Measurements from ENCODE around the gene SCAF1.
A peak's percentile ranks its signal among the peaks of the same experiment; 100 is the strongest.

SCAF1 gene

DNA sequence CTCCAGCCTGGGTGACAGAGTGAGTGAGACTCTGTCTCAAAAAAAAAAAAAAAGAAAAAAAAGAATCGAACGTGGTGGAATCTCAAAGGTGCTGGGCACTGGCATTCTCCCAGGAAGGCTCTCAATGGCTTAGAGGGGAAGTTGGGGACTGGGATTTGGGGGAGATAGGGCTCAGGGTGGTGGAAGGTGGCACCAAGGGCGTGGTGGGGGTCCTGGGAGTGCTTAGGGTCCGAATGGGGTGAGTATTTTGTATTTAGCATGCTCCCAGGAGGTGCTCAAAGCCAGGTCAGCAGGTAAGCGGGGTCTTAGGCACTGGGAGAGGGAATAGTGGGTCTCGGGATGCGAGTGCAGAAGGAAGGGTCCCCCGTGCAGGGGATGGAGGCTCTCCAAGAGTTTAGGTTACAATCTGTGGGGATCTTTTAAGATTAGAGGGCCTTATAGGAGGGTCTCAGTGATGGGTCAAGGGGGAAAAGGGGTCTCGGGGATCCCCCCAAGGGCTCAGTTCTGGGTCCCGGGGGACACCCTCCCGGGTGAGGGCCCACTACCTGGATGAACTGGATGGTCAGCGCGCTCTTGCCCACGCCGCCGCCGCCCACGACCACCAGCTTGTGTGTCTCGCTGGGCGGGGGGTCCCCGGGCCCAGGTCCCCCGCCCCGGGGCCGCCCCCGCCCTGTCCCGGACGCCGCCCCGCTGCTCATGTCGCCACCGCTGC, 2.5 kb upstream of the SCAF1 start:
- CTCF ChIA-PET = interaction anchor here (0.9 to 4.8 kb wide), 7 partner anchors 16 to 93 kb away, joined by 3 to 48 read pairs (median 4); no protein-coding TSS in a partner anchor
- TF ChIP-seq, protein P1, sequence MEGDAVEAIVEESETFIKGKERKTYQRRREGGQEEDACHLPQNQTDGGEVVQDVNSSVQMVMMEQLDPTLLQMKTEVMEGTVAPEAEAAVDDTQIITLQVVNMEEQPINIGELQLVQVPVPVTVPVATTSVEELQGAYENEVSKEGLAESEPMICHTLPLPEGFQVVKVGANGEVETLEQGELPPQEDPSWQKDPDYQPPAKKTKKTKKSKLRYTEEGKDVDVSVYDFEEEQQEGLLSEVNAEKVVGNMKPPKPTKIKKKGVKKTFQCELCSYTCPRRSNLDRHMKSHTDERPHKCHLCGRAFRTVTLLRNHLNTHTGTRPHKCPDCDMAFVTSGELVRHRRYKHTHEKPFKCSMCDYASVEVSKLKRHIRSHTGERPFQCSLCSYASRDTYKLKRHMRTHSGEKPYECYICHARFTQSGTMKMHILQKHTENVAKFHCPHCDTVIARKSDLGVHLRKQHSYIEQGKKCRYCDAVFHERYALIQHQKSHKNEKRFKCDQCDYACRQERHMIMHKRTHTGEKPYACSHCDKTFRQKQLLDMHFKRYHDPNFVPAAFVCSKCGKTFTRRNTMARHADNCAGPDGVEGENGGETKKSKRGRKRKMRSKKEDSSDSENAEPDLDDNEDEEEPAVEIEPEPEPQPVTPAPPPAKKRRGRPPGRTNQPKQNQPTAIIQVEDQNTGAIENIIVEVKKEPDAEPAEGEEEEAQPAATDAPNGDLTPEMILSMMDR (IDR thresholded peaks at IDR 0.05; ENCODE audit: control extremely low read depth, extremely low read depth, low read depth, missing control alignments) = no peak
- DNase-seq (ENCODE audit: extremely low spot score) = no peak
- POLR2A ChIA-PET = interaction anchor here (0.6 to 3.1 kb wide), 12 partner anchors 15 to 1031 kb away, joined by 3 to 29 read pairs (median 4); partner anchors contain the start of genes KCNC3, NOSIP, PRMT1 and RPL13A

DNA sequence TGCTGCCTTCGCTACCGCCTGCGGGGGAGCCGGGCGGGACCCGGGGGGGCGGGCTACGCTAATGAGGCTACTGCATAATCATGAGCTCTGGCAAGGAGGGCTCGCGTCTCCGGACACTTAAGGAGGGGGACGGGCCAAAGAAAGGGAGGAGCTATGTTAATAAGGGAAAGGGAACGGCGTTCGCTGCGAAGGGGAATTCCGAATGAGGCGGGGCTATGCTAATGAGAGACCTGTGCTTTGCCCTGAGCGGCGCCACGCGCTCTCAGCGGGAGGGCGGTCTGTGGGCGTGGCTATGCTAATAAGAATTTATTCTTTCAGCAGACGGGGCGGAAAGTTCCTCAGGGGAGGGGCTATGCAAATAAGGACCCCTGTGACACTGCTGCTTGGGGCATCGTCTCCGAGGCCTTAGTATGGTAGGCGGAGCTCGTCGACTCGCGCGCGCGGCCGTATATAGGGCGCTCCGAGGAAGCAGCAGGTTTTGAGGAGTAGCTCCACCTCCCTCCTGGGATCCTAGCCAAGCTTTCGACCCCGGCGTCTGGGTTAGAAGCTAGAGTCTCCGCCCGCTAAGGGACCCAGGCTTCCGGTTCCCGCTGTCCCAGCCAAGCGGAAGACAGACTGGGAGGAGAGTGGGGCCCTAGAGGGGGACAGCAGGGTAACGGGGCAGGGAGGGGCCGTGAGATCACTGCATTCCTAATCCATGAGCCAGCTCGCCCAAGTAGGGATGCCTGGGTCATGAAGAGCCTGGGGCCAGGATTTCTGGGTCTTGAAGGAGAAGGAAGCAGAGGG, 1.7 kb upstream of the SCAF1 start, which contains the start of gene RRAS:
TSS of gene RRAS (minus strand) at position 31 of the 786 bp plus-strand sequence. CDS start 45 bp downstream, outside the sequence.
- TF ChIP-seq, protein P1 (IDR thresholded peaks at IDR 0.05; ENCODE audit: control extremely low read depth, extremely low read depth, low read depth, missing control alignments) = no peak
- peak; percentile 98 for DNase-seq (ENCODE audit: extremely low spot score)
- CTCF ChIA-PET = interaction anchor here (0.9 to 4.8 kb wide), 9 partner anchors 16 to 93 kb away, joined by 3 to 48 read pairs (median 3); partner anchors contain the start of genes BCL2L12 and IRF3
- POLR2A ChIA-PET = interaction anchor here (0.6 to 3.1 kb wide), 13 partner anchors 14 to 1031 kb away, joined by 3 to 29 read pairs (median 4); partner anchors contain the start of genes BCL2L12, IRF3, KCNC3 and NOSIP

DNA sequence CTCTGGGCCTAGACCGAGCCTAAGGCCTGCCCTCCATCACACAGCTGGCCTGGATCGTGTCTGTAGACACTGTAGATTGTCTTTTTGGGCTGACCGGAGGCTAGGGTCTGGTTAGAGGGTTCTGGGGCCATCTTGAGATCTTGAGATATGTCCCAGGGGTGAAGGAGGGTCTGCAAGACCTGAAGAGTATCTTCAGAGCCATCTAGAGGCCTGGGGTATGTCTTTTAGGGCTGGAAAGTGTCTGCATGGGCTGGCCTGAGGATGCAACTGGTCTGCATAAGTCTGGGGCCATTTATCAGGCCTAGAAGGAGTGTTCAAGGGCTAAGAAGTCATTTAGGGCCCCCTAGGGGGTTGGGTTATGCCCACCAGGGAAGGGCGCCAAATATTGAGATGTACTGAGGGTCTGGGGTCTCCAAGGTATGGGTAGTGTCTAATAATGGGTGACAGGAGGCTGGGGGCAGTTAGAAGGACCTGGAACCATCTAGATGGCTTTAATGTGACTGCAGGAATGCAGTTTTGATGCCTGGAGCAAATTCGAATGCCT, 555 bp downstream of the SCAF1 start:
- no peak for DNase-seq (ENCODE audit: extremely low spot score)
- TF ChIP-seq, protein P1 (IDR thresholded peaks at IDR 0.05; ENCODE audit: control extremely low read depth, extremely low read depth, low read depth, missing control alignments) = no peak
- ChIA-PET CTCF (interaction anchor here (1.1 to 4.8 kb wide), 5 partner anchors 13 to 72 kb away, joined by 3 to 48 read pairs (median 5); no protein-coding TSS in a partner anchor), POLR2A (interaction anchor here (0.8 to 3.1 kb wide), 8 partner anchors 22 to 286 kb away, joined by 3 to 29 read pairs (median 3); partner anchors contain the start of genes ATF5, BCL2L12, IRF3 and NOSIP)

DNA sequence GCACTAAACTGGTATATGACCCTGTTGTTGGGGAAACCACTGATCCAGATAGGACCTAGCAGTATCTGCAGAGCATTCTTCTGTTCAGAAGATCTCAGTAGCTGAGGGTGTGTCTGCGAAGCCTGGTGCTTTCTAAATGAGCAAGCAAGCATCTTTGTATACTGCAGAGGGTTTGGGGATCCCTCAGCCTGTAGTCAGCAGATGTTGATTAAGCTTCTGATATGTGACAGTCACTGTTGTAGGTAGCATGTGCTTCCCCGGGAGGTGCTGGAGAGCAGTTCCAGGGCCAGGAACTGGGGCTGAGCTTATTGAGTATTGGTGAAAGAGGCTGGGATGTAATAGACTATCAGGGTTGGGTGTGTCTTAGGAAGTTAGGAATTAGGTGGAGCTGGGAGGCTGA, 1.5 kb downstream of the SCAF1 start:
- DNase-seq (ENCODE audit: extremely low spot score) = no peak
- POLR2A ChIA-PET = interaction anchor here (0.8 to 1.1 kb wide), 2 partner anchors 32 to 285 kb away, joined by 3 read pairs; partner anchors contain the start of genes ATF5 and NUP62
- CTCF ChIA-PET = interaction anchor here (0.6 to 4.8 kb wide), 6 partner anchors 12 to 97 kb away, joined by 3 to 48 read pairs (median 4); partner anchors contain the start of genes BCL2L12 and IRF3
- TF ChIP-seq, protein P1 (IDR thresholded peaks at IDR 0.05; ENCODE audit: control extremely low read depth, extremely low read depth, low read depth, missing control alignments) = no peak

DNA sequence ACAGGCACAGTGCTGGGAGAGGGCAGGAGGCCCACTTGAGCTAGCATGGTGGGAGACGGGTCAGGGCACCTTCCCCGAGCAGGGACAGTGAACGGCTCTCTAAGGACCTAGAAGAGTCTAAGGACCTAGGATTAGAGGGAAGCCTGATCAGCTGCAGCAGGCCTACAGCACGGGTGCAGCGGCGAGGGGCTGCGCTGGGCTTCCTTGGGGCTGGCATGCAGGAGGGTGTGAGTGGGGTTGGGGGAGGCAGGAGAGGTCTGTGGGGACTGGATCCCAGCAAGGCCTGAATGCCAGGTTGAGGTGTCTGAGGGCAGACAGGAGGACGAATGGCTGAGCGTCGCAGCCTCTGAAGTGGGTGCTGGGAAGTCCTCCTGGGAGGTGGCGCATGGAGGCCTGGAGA, 3.6 kb downstream of the SCAF1 start:
- ChIA-PET CTCF (interaction anchor here (0.8 to 1.4 kb wide), 2 partner anchors 10 to 30 kb away, joined by 3 to 4 read pairs; no protein-coding TSS in a partner anchor), POLR2A (no interaction called here)
- no peak for DNase-seq (ENCODE audit: extremely low spot score)
- TF ChIP-seq, protein P1 (IDR thresholded peaks at IDR 0.05; ENCODE audit: control extremely low read depth, extremely low read depth, low read depth, missing control alignments) = no peak
